ENCODE results near the gene PRELID3B. TPM values are rescaled to one million over a fixed set of nuclear protein-coding genes. Genes with fewer than 3 reads are reported as not detected.
"Not testable (repeated sequence)": the region's sequence is repeated elsewhere in the genome, so short reads cannot be mapped to it uniquely, and the experiment has no call there.

PRELID3B gene
- total RNA-seq, 1 experiment from 2014 or later: 85.1 TPM

- no peak for DNase-seq (ENCODE audit: low read depth)
Observed at GRCh38 chr20:59026904-59027740, 15.5 kb downstream of the PRELID3B start.

GRCh38 chr20:59025511-59025910 is 17.1 kb downstream of the PRELID3B start:
- no peak for DNase-seq (ENCODE audit: low read depth)

GRCh38 chr20:59025086-59025485 is 17.5 kb downstream of the PRELID3B start:
- no peak for DNase-seq (ENCODE audit: low read depth)

GRCh38 chr20:59024111-59024530 is 18.5 kb downstream of the PRELID3B start:
- no peak for DNase-seq (ENCODE audit: low read depth)

GRCh38 chr20:59023616-59024015 is 19.0 kb downstream of the PRELID3B start:
- DNase-seq (ENCODE audit: low read depth): no peak

GRCh38 chr20:59022754-59023153 is 19.8 kb downstream of the PRELID3B start:
- DNase-seq (ENCODE audit: low read depth): no peak

- peak; percentile 61 for DNase-seq (ENCODE audit: low read depth)
Observed at GRCh38 chr20:59020938-59021551, 21.5 kb downstream of the PRELID3B start.

GRCh38 chr20:59019217-59019616 is 23.4 kb downstream of the PRELID3B start, which contains the start of gene TUBB1:
TSS of gene TUBB1 (plus strand) at chr20:59019429. CDS start at chr20:59019523, 94 bp downstream.
- no peak for DNase-seq (ENCODE audit: low read depth)

- no peak for DNase-seq (ENCODE audit: low read depth)
Observed at GRCh38 chr20:59018817-59019216, 23.8 kb downstream of the PRELID3B start.

- DNase-seq (ENCODE audit: low read depth): no peak
Observed at GRCh38 chr20:59017493-59018231, 24.9 kb downstream of the PRELID3B start.

GRCh38 chr20:59016795-59017492 is 25.6 kb downstream of the PRELID3B start:
- no peak for DNase-seq (ENCODE audit: low read depth)

- no peak for DNase-seq (ENCODE audit: low read depth)
Observed at GRCh38 chr20:59015812-59016711, 26.5 kb downstream of the PRELID3B start.

GRCh38 chr20:59015411-59015810 is 27.2 kb downstream of the PRELID3B start:
- no peak for DNase-seq (ENCODE audit: low read depth)

- DNase-seq (ENCODE audit: low read depth): no peak
Observed at GRCh38 chr20:59014680-59015389, 27.8 kb downstream of the PRELID3B start.

GRCh38 chr20:59013959-59014608 is 28.5 kb downstream of the PRELID3B start:
- DNase-seq (ENCODE audit: low read depth): peak; percentile 76

- DNase-seq (ENCODE audit: low read depth): no peak
Observed at GRCh38 chr20:59013031-59013951, 29.3 kb downstream of the PRELID3B start.

GRCh38 chr20:59011874-59012157 is 30.8 kb downstream of the PRELID3B start:
- not testable (repeated sequence) for DNase-seq (ENCODE audit: low read depth)

- peak; percentile 92 for DNase-seq (ENCODE audit: low read depth)
Observed at GRCh38 chr20:59010995-59011873, 31.4 kb downstream of the PRELID3B start.

Data from Daoy (cell line).